Stimulated activated CD4-positive, alpha-beta T cell treated with anti-CD3 and anti-CD28 coated beads, Interleukin-1b, Interleukin-23, amount 100 ng/mL, for 48 hours (primary cell): ENCODE measurements around the gene PDZK1.
"Not testable (repeated sequence)": the region's sequence is repeated elsewhere in the genome, so short reads cannot be mapped to it uniquely, and the experiment has no call there.

ENCODE experiments used
- DNase-seq: peaks from one replicate; pipeline ENCODE4 v3.0.0-alpha.2; 2020

PDZK1 gene

DNA sequence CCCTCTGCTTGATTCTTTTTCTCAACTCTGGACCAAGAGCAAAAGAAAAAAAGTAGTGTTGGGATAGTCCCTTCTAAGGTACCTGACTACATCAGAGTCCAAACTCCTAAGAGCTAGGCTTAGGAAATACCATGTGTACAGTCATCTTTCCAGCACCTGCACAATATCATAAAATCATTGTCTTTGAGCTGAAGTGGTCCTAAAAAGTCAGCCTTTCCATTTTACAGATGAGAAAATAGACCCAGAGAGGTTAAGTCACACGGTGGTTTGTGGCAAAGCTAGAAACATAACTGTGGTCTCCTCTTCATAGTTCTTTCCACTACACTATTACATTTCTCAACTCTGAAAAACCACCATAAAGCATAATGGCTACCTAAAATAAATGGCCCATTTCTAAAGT lies 63.2 kb downstream of the PDZK1 start:
- not testable (repeated sequence) for DNase-seq

DNA sequence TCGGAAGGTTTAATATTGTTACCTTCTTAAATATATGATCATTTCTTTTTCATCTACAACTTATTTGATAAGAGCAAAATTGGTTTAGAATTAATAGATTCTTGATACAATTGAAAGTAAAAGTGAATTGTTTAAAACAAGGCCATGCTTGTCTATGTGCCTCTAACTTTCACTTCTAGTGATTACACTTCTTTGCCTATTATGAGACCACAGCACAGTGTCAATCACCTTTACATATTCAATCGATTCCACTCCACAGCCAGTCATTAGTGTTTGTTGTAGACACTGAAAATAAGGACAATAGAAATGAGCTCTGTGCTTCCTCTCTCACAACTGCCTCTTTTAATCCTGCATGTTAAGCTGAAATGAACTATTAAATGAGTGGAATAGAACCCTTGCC lies 65.3 kb downstream of the PDZK1 start:
- DNase-seq = not testable (repeated sequence)

DNA sequence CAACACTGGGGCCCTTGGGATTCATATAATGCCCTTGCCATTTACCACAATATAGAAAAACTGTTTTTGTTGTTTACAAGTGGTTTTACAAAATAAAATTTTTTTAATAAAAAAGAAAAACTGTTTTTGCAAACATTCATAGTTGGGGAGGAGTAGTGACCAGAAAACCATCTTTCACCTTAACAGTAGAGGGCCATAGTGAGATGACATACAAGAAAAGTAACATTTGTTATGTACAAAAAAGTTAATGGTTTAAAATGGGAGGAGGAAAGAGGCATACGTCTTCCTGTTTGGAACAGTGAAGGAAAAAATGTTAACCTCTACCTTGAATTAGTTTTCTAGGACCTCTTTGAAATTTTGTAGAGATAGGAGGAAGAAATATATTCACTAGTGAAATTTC lies 70.9 kb downstream of the PDZK1 start:
- not testable (repeated sequence) for DNase-seq

DNA sequence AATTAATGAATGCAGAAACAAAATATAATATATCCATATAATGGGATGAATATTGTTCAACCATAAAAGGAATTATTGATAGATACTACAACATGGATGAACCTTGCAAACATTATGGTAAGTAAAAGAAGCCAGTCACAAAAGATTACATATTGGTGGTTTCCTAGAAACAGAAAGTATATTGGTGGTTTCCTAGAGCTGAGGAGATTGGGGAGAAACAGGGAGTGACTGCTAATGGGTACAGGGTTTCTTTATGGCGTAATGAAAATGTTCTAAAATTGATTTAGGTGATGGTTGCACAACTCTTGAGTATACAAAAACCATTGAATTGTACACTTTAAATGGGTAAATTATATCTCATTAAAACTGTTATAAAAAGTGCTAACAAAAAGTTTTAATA lies 85.0 kb downstream of the PDZK1 start:
- DNase-seq = not testable (repeated sequence)
